Measurements from ENCODE around the gene SMURF2.

SMURF2 gene

DNA sequence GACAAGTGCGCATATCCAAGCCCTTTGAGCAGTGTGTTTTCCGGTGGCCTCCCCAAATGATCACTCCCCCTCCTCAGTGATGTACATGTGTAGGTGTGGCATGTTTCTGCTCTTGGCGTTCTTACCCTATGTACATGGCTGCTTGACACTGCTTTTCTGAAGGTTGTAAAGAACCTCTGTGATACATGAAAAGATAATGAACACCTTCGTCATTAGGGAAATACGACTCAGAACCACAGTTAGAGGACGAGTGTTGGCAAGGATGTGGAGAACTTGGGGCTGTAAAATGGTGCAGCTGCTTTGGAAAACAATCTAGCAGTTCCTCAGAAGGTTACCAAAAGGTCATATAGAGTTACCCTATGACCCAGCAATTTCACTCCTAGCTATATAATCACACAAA is 126.8 kb downstream of the SMURF2 start:
- DNase-seq (ENCODE audit: low read depth): no peak
- H3K4me3 ChIP-seq (ENCODE audit: low read length): no peak overlapping the region
- TF ChIP-seq, protein P1, sequence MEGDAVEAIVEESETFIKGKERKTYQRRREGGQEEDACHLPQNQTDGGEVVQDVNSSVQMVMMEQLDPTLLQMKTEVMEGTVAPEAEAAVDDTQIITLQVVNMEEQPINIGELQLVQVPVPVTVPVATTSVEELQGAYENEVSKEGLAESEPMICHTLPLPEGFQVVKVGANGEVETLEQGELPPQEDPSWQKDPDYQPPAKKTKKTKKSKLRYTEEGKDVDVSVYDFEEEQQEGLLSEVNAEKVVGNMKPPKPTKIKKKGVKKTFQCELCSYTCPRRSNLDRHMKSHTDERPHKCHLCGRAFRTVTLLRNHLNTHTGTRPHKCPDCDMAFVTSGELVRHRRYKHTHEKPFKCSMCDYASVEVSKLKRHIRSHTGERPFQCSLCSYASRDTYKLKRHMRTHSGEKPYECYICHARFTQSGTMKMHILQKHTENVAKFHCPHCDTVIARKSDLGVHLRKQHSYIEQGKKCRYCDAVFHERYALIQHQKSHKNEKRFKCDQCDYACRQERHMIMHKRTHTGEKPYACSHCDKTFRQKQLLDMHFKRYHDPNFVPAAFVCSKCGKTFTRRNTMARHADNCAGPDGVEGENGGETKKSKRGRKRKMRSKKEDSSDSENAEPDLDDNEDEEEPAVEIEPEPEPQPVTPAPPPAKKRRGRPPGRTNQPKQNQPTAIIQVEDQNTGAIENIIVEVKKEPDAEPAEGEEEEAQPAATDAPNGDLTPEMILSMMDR (conservative IDR thresholded peaks at IDR 0.05; ENCODE audit: low read depth, low read length): no peak

DNA sequence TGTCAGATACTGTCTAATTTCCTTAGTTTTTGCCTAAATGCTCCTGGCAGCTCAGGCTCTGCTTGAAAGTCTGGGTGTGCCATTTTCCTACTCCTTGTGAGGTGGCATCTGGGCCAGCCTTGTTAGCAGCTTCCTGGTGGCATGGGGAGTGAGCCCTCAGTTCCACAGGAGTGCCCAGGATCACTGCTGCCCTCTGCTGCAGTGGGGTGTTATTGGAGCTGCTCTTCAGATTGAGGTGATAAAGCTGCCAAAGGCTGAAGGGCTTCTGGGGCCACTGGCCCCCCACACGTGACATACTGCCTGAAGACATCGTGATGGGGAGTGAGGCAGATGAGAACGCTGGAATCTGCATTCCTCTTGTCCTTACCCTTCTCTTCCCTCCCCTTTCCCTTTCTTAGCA is 127.9 kb downstream of the SMURF2 start:
- no peak for DNase-seq (ENCODE audit: low read depth)

DNA sequence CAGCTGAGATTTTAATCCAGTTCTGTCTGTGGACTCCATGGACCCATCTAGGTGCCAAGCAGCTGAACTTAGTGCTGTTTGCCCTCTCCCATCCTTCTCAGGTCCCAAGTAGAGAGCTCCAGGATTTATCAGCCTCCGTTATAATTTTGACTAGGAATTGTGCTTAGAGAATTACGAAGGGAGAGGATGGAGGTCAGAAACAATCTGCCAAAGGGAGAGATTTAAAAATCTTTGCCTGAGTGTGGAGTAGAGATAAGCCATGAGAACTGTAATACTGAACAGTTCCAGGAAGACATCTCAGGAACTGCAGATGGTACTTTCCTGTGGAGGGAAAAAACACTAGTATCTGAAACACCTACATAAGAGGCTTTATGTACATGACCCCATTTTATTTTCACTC is 128.3 kb downstream of the SMURF2 start:
- TF ChIP-seq, protein P1 (conservative IDR thresholded peaks at IDR 0.05; ENCODE audit: low read depth, low read length): no peak
- H3K4me3 ChIP-seq (ENCODE audit: low read length): no peak overlapping the region
- DNase-seq (ENCODE audit: low read depth): no peak

More for the DNA sequence above, 127.9 kb downstream of the SMURF2 start:
- TF ChIP-seq, protein P1 (conservative IDR thresholded peaks at IDR 0.05; ENCODE audit: low read depth, low read length): peak; percentile 28
- H3K4me3 ChIP-seq (ENCODE audit: low read length): no peak overlapping the region

DNA sequence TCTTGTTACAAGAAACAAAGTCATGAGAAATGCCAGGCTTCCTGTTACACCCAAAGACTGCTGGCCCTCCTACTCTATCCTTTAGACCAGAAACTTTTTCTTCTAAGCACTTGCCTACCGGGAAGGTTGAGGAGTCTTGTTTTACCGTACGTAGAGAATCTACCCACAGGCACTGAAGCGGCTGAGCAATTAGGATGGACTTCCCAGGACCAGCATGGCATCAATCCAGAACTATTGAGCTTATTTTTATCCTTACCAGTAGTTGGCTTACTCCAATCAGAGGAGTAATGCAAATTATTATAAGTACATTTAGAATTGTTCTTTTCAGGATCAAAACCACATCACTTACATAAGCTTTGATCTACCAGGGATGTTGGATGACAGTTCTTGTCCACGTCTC is 129.7 kb downstream of the SMURF2 start:
- no peak for DNase-seq (ENCODE audit: low read depth)
- TF ChIP-seq, protein P1 (conservative IDR thresholded peaks at IDR 0.05; ENCODE audit: low read depth, low read length): no peak

DNA sequence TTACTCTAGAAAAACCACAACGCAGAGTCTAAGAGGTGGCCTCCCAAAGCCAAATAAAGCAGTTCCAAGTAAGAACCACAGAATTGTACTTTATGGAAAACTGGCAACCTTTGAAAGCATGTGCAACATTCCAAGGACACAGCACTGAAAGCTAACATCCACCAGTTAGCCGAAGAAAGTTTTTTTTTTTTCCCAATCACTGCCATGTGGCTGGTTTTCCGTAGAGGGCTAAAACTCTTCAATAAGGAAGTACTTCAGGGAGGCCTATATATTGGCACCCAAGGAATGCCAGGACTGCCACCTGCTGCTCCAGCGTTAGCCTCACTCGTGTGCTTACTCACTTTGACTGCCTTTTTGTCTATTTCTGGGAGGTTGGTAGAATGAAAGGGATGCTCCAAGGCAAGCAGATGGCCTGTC is 130.1 kb downstream of the SMURF2 start:
- no peak overlapping the region for H3K4me3 ChIP-seq (ENCODE audit: low read length)
- no peak for DNase-seq (ENCODE audit: low read depth)
- TF ChIP-seq, protein P1 (conservative IDR thresholded peaks at IDR 0.05; ENCODE audit: low read depth, low read length): no peak

More for the DNA sequence above, 129.7 kb downstream of the SMURF2 start:
- no peak overlapping the region for H3K4me3 ChIP-seq (ENCODE audit: low read length)

DNA sequence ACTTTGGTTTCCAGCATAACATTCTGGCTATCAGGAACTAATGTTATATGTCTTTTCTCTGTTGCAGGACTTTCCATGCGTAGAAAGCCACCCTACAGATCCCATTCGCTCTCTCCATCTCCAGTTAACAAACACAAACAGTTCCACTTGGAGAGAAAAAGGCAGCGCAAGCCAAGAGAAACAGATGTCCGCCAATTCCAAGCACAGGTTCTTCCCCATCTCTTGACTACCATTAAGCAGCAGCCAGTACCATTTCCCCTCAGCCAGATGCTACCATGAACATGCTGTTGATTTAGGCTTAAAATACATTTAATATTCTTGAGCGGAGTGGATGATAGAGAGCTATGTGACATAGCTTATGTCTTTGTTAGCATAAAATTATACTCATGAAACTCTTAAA is 132.9 kb downstream of the SMURF2 start:
- H3K4me3 ChIP-seq (ENCODE audit: low read length): no peak overlapping the region
- DNase-seq (ENCODE audit: low read depth): no peak
- TF ChIP-seq, protein P1 (conservative IDR thresholded peaks at IDR 0.05; ENCODE audit: low read depth, low read length): no peak

DNA sequence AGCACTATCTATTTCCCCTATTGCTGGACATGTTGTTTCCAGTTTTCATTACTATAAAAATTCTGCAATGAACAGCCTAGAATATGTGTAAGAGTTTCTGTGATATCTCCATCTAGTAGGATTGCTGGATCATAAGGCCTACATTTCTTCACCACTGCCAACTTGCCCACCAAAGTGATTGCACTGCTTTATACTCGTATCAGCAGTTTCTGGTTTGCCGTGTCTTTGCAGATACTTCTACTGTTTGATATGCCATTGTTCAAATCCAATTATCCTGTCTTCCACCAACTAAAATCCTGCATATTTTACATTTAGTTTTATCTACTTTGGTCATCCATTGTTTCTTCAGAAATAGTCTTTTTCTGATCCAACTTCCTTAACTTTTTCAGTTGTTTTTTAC is 134.2 kb downstream of the SMURF2 start:
- TF ChIP-seq, protein P1 (conservative IDR thresholded peaks at IDR 0.05; ENCODE audit: low read depth, low read length): no peak
- no peak overlapping the region for H3K4me3 ChIP-seq (ENCODE audit: low read length)
- no peak for DNase-seq (ENCODE audit: low read depth)

All from retinal pigment epithelial cell (primary cell).